HL-60 (cell line): Measurements from ENCODE around the gene TSPOAP1.

ENCODE experiments used
- DNase-seq, 2 experiments: peaks; one replicate each; pipeline ENCODE4 v3.0.0-alpha.2; 2010 to 2020; ENCODE audit warnings: low read depth in 1 of 2, low spot score in 1 of 2
- H3K27ac ChIP-seq: fragments of 250-450 bp; sonication (Bioruptor Pico); replicated peaks from 2 replicates; pipeline ENCODE4 v1.5.1; 2020; ENCODE audit warnings: mild to moderate bottlenecking, moderate library complexity
- H3K27me3 ChIP-seq: fragments of 250-450 bp; sonication (Bioruptor Pico); 2 replicates; pipeline ENCODE4 v1.5.1; 2021; ENCODE audit warnings: mild to moderate bottlenecking, moderate library complexity; ENCODE audit not compliant: insufficient read depth, poor library complexity, severe bottlenecking
- H3K4me3 ChIP-seq: replicated peaks from 2 replicates; pipeline ENCODE4 v1.5.1; 2011; ENCODE audit warnings: mild to moderate bottlenecking, control low read depth, low read length; ENCODE audit not compliant: insufficient read depth
- CTCF ChIP-seq: IDR thresholded peaks from one replicate; pipeline ENCODE4 v1.5.1; 2011; ENCODE audit warnings: low read length, control low read depth, inconsistent platforms; ENCODE audit not compliant: insufficient read depth
- GABPA ChIP-seq: IDR thresholded peaks from 2 replicates; pipeline ENCODE4 v1.6.1; 2012; ENCODE audit warnings: low read depth
- POLR2AphosphoS5 ChIP-seq: IDR thresholded peaks from 2 replicates; pipeline ENCODE4 v1.6.1; 2012; ENCODE audit warnings: low read depth
- REST ChIP-seq: IDR thresholded peaks from 2 replicates; pipeline ENCODE4 v1.6.1; 2012; ENCODE audit warnings: low read depth; ENCODE audit not compliant: insufficient replicate concordance
- SPI1 ChIP-seq: IDR thresholded peaks from 2 replicates; pipeline ENCODE4 v1.6.1; 2012; ENCODE audit warnings: low read depth, mild to moderate bottlenecking, borderline replicate concordance

Gene TSPOAP1

GRCh38 chr17:58291246-58291645 is 37.3 kb downstream of the TSPOAP1 start:
- Histone ChIP-seq H3K27me3 (no peaks in the 10 kb centered on the region), H3K4me3 (peak overlapping the region; percentile 51), H3K27ac (peak overlapping the region; percentile 99)
- no peak for DNase-seq
- TF ChIP-seq SPI1 (no peak), REST (no peak), GABPA (no peak), POLR2AphosphoS5 (no peak), CTCF (no peak)

- peak in 1 of 2 experiments; percentile 70 for DNase-seq
- TF ChIP-seq SPI1 (no peak), REST (no peak), GABPA (no peak), POLR2AphosphoS5 (no peak; the same call in 1 of the 2 replicates), CTCF (no peak)
- peak overlapping the region; percentile 99 for H3K27ac ChIP-seq
- no peaks in the 10 kb centered on the region for H3K27me3 ChIP-seq
- H3K4me3 ChIP-seq = peak overlapping the region; percentile 51
These were observed 38.7 kb downstream of the TSPOAP1 start for GRCh38 chr17:58289869-58290268.

GRCh38 chr17:58285422-58285810 is 43.2 kb downstream of the TSPOAP1 start:
- Histone ChIP-seq H3K27me3 (no peaks in the 10 kb centered on the region), H3K27ac (peak overlapping the region; percentile 99), H3K4me3 (no peak overlapping the region)
- no peak for TF ChIP-seq REST
- TF ChIP-seq CTCF = no peak
- TF ChIP-seq GABPA = no peak
- TF ChIP-seq SPI1 = no peak
- no peak; the same call in 1 of the 2 replicates for TF ChIP-seq POLR2AphosphoS5
- peak in 1 of 2 experiments; percentile 67 for DNase-seq
